GM19099 (cell line): ENCODE results near the gene SMC1B.

Source experiments
- POLR2A ChIP-seq: IDR thresholded peaks from 3 replicates; pipeline ENCODE4 v1.6.1; 2011; ENCODE audit warnings: low read depth; ENCODE audit not compliant: insufficient read length; ENCODE audit errors: extremely low read depth

Gene SMC1B

GRCh38 chr22:45399712-45400445 lies 13.5 kb downstream of the SMC1B start:
- no peak for TF ChIP-seq POLR2A

- no peak for TF ChIP-seq POLR2A
These were observed 15.2 kb downstream of the SMC1B start for GRCh38 chr22:45398214-45398613.

GRCh38 chr22:45397806-45398205 lies 15.6 kb downstream of the SMC1B start:
- TF ChIP-seq POLR2A = no peak

GRCh38 chr22:45389546-45389945 lies 23.9 kb downstream of the SMC1B start:
- TF ChIP-seq POLR2A = no peak

- no peak for TF ChIP-seq POLR2A
These were observed 32.1 kb downstream of the SMC1B start for GRCh38 chr22:45381348-45381747.

- no peak for TF ChIP-seq POLR2A
These were observed 36.7 kb downstream of the SMC1B start for GRCh38 chr22:45376703-45377102.

- TF ChIP-seq POLR2A = no peak
These were observed 37.4 kb downstream of the SMC1B start for GRCh38 chr22:45376009-45376408.

GRCh38 chr22:45366713-45367112 lies 46.7 kb downstream of the SMC1B start:
- TF ChIP-seq POLR2A = no peak

GRCh38 chr22:45359627-45360026 lies 53.8 kb downstream of the SMC1B start:
- TF ChIP-seq POLR2A = no peak

- TF ChIP-seq POLR2A = no peak
These were observed 55.3 kb downstream of the SMC1B start for GRCh38 chr22:45358127-45358526.

- TF ChIP-seq POLR2A = no peak
These were observed 55.9 kb downstream of the SMC1B start for GRCh38 chr22:45357490-45357889.

- no peak for TF ChIP-seq POLR2A
These were observed 59.6 kb downstream of the SMC1B start for GRCh38 chr22:45353786-45354185.

- no peak for TF ChIP-seq POLR2A
These were observed 61.4 kb downstream of the SMC1B start for GRCh38 chr22:45351956-45352355.

GRCh38 chr22:45349916-45350315 lies 63.5 kb downstream of the SMC1B start:
- no peak for TF ChIP-seq POLR2A

- no peak for TF ChIP-seq POLR2A
These were observed 69.1 kb downstream of the SMC1B start for GRCh38 chr22:45344334-45344733.

- no peak for TF ChIP-seq POLR2A
These were observed 70.3 kb downstream of the SMC1B start for GRCh38 chr22:45343143-45343542.

- no peak for TF ChIP-seq POLR2A
These were observed 71.9 kb downstream of the SMC1B start for GRCh38 chr22:45341498-45341897.
